Measurements from ENCODE around the gene LHFPL3. TPM values are rescaled to one million over a fixed set of nuclear protein-coding genes. Genes with fewer than 3 reads are reported as not detected.

Gene LHFPL3
- total and polyA plus RNA-seq, 2 donors (not counting 3 experiments of a cell fraction or from before 2014, with no cell fraction given), result not detected

GRCh38 chr7:104603957-104604356 lies 275.6 kb downstream of the LHFPL3 start:
- Histone ChIP-seq H3K9me1 (replicated peaks; ENCODE audit: control insufficient read depth, extremely low read depth, insufficient read depth, low read length) (no peaks in the 10 kb centered on the region), H3K9ac (replicated peaks; ENCODE audit: extremely low read depth, insufficient read depth, low read length) (no peak overlapping the region), H2AFZ (ENCODE audit: low read depth, low read length) (no peak overlapping the region), H3K4me3 (replicated peaks in 1 of 3; ENCODE audit: insufficient read depth in 1 of 3, low read depth in 1 of 3, low read length in 3 of 3) (no peak overlapping the region), H3K4me2 (ENCODE audit: insufficient read depth, low read length) (no peak overlapping the region), H3K4me1 (ENCODE audit: control insufficient read depth, extremely low read depth, insufficient read depth, low read length) (no peaks in the 10 kb centered on the region), H3K27me3 (ENCODE audit: control insufficient read depth in 2 of 2, insufficient read depth in 2 of 2, low read length in 2 of 2) (no peaks in the 10 kb centered on the region), H3K36me3 (ENCODE audit: control insufficient read depth in 2 of 2, extremely low read depth in 1 of 2, insufficient read depth in 2 of 2, low read length in 2 of 2) (no peaks in the 10 kb centered on the region), H3K79me2 (ENCODE audit: control insufficient read depth, insufficient read depth, low read length) (no peaks in the 10 kb centered on the region), H3K9me3 (replicated peaks; ENCODE audit: control insufficient read depth, insufficient read depth, low read length) (no peaks in the 10 kb centered on the region), H4K20me1 (replicated peaks; ENCODE audit: control insufficient read depth, extremely low read depth, insufficient read depth, low read length) (no peaks in the 10 kb centered on the region), H3K27ac (ENCODE audit: insufficient read depth, low read depth, low read length) (no peak overlapping the region)
- dilution Hi-C loops (cut with MboI; ENCODE audit: extremely low pct_ligation_motif_present, low sequenced_read_pairs), result no loop called here
- no peak for DNase-seq (ENCODE audit: low read depth, low spot score)
- ChIA-PET POLR2A (no interaction called here), CTCF (no interaction called here)
- TF ChIP-seq EZH2 (IDR thresholded peaks at IDR 0.05; ENCODE audit: borderline replicate concordance, low read depth, low read length, severe bottlenecking), result no peak
- TF ChIP-seq POLR2A (IDR thresholded peaks at IDR 0.05; ENCODE audit: low read depth, low read length), result no peak
- TF ChIP-seq GATA2 (IDR thresholded peaks at IDR 0.05; ENCODE audit: insufficient read depth, insufficient read length, low read depth, low read length), result no peak
- no peak for TF ChIP-seq MAX (IDR thresholded peaks at IDR 0.05; ENCODE audit: insufficient read depth, insufficient read length)
- no peak for TF ChIP-seq JUN (IDR thresholded peaks at IDR 0.05; ENCODE audit: borderline replicate concordance, insufficient read depth, insufficient read length, low read depth)
- no peak for TF ChIP-seq MYC (IDR thresholded peaks at IDR 0.05; ENCODE audit: low read depth, low read length)
- TF ChIP-seq CTCF (IDR thresholded peaks at IDR 0.05; ENCODE audit: extremely low read depth in 1 of 2, insufficient read depth in 1 of 2, low read depth in 1 of 2, low read length in 2 of 2), result no peak
- no peak for TF ChIP-seq POLR2AphosphoS5 (IDR thresholded peaks at IDR 0.05; ENCODE audit: insufficient read depth, low read depth, low read length)
- TF ChIP-seq FOS (IDR thresholded peaks at IDR 0.05; ENCODE audit: borderline replicate concordance, insufficient read depth, low read length), result no peak
- intact Hi-C loops (cut with micrococcal nuclease), result no loop called here
- no peak for FAIRE-seq
- BruUV-seq (replicated peaks), result no TSS peak

Measured in endothelial cell of umbilical vein (primary cell).